Skin epidermis (tissue), 12 donors: ENCODE results near the gene CPEB3.
A peak's percentile ranks its signal among the peaks of the same experiment; 100 is the strongest.
"Not testable (repeated sequence)": the region's sequence is repeated elsewhere in the genome, so short reads cannot be mapped to it uniquely, and the experiment has no call there.

Source experiments
- H3K27ac ChIP-seq, 21 experiments: fragments of 200-600 bp; sonication (generic) in 11 of 21; one replicate each; pipeline ENCODE4 v1.5.0; 2020; ENCODE audit warnings: mild to moderate bottlenecking in 3 of 21, inconsistent platforms in 2 of 21, moderate library complexity in 2 of 21
- H3K4me3 ChIP-seq, 7 experiments: fragments of 200-600 bp; sonication (generic) in 2 of 7; one replicate each; pipeline ENCODE4 v1.5.0; 2020; ENCODE audit warnings: inconsistent platforms in 2 of 7, mild to moderate bottlenecking in 2 of 7, moderate library complexity in 1 of 7

Gene CPEB3

GRCh38 chr10:92219559-92219958, 71.3 kb downstream of the CPEB3 start:
- H3K4me3 ChIP-seq, result no peak overlapping the region
- H3K27ac ChIP-seq, result no peak overlapping the region

DNA sequence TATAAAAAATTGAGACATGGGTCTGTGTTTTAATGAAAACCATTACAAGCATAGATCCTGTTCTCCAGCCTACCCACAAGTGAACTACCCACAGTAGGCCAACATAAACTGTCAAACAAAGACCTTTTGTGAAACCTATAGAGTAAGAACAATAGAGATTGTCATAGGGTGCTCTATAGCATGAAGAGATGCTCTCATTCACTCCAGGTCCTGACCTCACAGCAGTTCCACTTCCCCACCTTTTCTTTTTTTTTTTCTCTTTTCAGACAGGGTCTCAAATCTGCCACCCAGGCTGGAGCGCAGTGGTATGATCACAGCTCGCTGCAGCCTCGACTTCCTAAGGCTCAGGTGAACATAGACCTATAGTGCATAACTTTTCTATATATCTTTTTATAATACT, 72.3 kb downstream of the CPEB3 start:
- H3K27ac ChIP-seq, result no peak overlapping the region
- H3K4me3 ChIP-seq, result no peak overlapping the region

- not testable (repeated sequence) for H3K4me3 ChIP-seq, H3K27ac ChIP-seq
Observed at GRCh38 chr10:92216608-92217007, 74.3 kb downstream of the CPEB3 start.

- not testable (repeated sequence) for H3K27ac ChIP-seq, H3K4me3 ChIP-seq
Observed at GRCh38 chr10:92215222-92215621, 75.7 kb downstream of the CPEB3 start.

DNA sequence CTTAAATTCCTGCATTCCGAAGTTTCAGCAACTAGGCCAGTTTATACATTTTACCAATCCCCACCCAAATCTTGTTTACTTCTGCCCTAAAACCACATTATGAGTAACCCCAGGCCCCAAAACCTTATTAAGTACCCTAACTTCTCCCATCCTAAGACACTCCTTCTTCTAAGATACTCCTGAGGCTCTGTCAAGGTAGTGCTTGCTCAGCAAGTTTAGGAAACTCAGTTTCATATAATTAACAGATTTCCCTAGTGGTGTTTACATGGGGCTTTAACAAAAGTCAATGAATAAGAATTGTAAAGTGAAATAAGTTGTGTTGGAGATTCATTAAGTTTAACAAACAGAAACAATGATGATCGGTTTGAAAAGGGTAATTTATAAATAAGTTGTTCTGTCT, 77.8 kb downstream of the CPEB3 start:
- Histone ChIP-seq H3K27ac (peak overlapping the region in 2 of 21 experiments; percentile 1 to 5), H3K4me3 (no peak overlapping the region)

DNA sequence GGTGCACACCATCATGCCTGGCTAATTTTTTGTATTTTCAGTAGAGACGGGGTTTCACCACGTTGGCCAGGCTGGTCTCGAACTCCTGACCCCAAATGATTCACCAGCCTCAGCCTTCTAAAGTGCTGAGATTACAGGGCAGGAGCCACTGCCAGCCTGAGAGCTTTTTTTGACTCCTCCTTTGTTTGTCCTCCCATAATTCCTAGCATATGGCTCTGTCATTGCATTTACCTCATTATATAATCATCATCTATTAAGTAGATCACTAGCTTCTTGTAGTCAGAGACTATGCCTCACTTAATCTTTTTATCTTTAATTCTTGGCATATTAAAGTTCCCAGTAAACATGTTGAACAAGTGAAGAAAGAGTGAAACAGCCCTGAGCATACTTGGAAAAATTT, 82.1 kb downstream of the CPEB3 start:
- peak overlapping the region in 3 of 21 experiments; percentile 1 to 65 (median 8) for H3K27ac ChIP-seq
- no peak overlapping the region for H3K4me3 ChIP-seq

GRCh38 chr10:92208157-92208720, 82.6 kb downstream of the CPEB3 start:
- Histone ChIP-seq H3K4me3 (no peak overlapping the region), H3K27ac (peak overlapping the region in 3 of 21 experiments; percentile 1 to 65 (median 8))

GRCh38 chr10:92207061-92207460, 83.8 kb downstream of the CPEB3 start:
- no peak overlapping the region for H3K4me3 ChIP-seq
- no peak overlapping the region for H3K27ac ChIP-seq

GRCh38 chr10:92203919-92204623, 86.8 kb downstream of the CPEB3 start:
- H3K4me3 ChIP-seq, result no peak overlapping the region
- H3K27ac ChIP-seq, result no peak overlapping the region

- H3K4me3 ChIP-seq, result no peak overlapping the region
- H3K27ac ChIP-seq, result no peak overlapping the region
Observed at GRCh38 chr10:92202536-92202935, 88.3 kb downstream of the CPEB3 start.

- Histone ChIP-seq H3K4me3 (no peak overlapping the region), H3K27ac (no peak overlapping the region)
Observed at GRCh38 chr10:92200564-92200963, 90.3 kb downstream of the CPEB3 start.

GRCh38 chr10:92187101-92187500, 103.8 kb downstream of the CPEB3 start:
- Histone ChIP-seq H3K4me3 (no peak overlapping the region), H3K27ac (no peak overlapping the region)

GRCh38 chr10:92184977-92185376, 105.9 kb downstream of the CPEB3 start:
- Histone ChIP-seq H3K4me3 (no peak overlapping the region), H3K27ac (no peak overlapping the region)

- no peak overlapping the region for H3K27ac ChIP-seq
- no peak overlapping the region for H3K4me3 ChIP-seq
Observed at GRCh38 chr10:92183199-92183598, 107.7 kb downstream of the CPEB3 start.

GRCh38 chr10:92181575-92181974, 109.3 kb downstream of the CPEB3 start:
- no peak overlapping the region for H3K27ac ChIP-seq

GRCh38 chr10:92180399-92180798, 110.5 kb downstream of the CPEB3 start:
- H3K27ac ChIP-seq, result no peak overlapping the region
- no peak overlapping the region for H3K4me3 ChIP-seq

More at GRCh38 chr10:92181575-92181974, 109.3 kb downstream of the CPEB3 start:
- no peak overlapping the region for H3K4me3 ChIP-seq

DNA sequence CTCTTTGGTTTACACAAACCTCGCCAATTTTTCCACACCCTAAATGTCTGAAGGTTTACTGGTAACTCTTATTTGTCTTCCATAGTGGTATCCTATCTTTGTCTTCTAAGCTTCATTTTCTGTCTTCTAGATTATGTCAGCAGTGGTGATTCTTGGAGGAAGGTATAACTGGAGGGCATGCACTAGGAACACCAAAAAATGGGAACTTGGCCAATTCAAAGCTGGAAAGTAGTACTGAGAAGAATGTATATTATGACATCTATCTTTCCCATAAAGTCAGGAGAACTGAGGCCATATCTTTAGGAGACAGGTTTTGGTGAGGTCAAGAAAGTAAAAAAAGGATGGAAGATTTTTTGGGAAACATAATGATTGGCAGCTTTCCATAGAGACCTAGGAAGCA, 113.3 kb downstream of the CPEB3 start:
- Histone ChIP-seq H3K27ac (no peak overlapping the region), H3K4me3 (no peak overlapping the region)

- H3K4me3 ChIP-seq, result no peak overlapping the region
- H3K27ac ChIP-seq, result no peak overlapping the region
Observed at GRCh38 chr10:92175164-92175563, 115.7 kb downstream of the CPEB3 start.

DNA sequence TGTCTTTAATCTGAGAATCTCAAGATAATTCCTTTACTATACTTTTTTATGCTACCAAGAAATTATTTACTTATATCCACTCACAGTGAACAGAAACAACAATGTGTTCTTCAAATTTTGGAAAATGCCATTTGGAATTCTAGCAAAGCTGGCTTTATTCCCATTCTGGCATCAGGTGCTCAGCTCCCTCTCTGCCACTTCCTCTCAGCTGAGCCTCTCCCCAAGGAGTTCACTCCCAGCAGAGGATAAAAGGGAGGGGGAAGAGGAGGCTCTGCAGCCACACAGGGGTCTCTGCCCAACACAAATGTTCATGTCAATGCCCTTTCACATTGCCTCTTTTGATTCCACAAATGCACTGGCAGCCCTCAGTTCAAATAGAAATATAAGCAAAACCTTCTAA, 116.9 kb downstream of the CPEB3 start:
- H3K4me3 ChIP-seq, result no peak overlapping the region
- no peak overlapping the region for H3K27ac ChIP-seq

DNA sequence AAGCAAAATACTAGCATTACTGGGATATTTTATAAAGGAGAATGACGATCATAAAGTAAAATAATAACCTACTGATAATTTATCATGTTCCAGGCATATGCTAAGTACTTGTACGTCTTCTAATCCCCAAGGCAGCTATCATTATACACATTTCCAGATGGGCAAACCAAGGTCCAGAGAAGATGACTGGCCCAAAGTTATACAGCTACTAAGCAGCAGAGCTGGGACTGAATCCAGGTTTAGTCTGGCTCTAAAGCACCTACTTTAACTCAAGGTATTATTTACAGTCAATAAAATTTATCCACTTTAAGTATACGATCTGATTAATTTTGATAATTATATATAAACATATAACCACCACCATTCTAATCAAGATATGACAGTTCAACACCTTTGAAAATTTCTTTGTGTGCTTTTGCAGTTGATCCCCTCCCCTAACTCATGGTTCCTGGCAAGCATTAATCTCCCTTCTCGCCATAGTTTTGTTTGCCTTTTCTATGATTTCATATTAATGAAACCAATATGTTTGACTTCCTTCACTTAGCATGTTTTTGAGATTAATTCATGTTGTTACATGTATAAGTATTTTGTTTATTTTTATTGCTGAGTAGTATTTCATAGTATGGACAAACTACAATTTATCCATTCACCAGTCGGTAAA, 126.7 kb downstream of the CPEB3 start:
- Histone ChIP-seq H3K27ac (no peak overlapping the region), H3K4me3 (no peak overlapping the region)

- Histone ChIP-seq H3K27ac (no peak overlapping the region), H3K4me3 (no peak overlapping the region)
Observed at GRCh38 chr10:92162541-92162940, 128.3 kb downstream of the CPEB3 start.
